Hypothalamus (tissue), 51 donors: ENCODE results near the gene VILL.
"Not testable (repeated sequence)": the region's sequence is repeated elsewhere in the genome, so short reads cannot be mapped to it uniquely, and the experiment has no call there.

Experiments used
- DNase-seq, 51 donors: peaks; one replicate each; lab custom pipeline; 2025; lab: John Stamatoyannopoulos, UW

Gene VILL

GRCh38 chr3:38031022-38031994 is 40.7 kb downstream of the VILL start:
- DNase-seq, result peak in 7 of 51 donors; percentile 27 to 81 (median 50)

- DNase-seq, result no peak
Observed at GRCh38 chr3:38032328-38032865, 41.8 kb downstream of the VILL start.

- not testable (repeated sequence) for DNase-seq
Observed at GRCh38 chr3:38033586-38033985, 43.0 kb downstream of the VILL start.

GRCh38 chr3:38034335-38034734 is 43.7 kb downstream of the VILL start:
- DNase-seq, result not testable (repeated sequence)

DNA sequence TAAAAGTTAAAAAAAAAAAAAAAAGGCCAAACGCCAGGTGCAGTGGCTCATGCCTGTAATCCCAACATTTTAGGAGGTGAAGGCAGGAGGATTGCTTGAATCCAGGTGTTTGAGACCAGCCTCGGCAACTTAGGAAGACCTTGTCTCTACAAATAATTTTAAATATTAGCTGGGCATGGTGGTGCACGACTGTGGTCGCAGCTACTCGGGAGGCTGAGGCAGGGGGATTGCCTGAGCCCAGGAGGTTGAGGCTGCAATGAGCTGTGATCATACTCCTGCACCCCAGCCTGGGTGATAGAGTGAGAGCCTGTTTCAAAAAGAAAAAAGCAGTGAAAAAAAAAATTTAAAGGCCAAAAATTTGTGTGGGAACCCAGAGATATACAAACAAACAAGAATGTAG is 45.7 kb downstream of the VILL start:
- no peak for DNase-seq

DNA sequence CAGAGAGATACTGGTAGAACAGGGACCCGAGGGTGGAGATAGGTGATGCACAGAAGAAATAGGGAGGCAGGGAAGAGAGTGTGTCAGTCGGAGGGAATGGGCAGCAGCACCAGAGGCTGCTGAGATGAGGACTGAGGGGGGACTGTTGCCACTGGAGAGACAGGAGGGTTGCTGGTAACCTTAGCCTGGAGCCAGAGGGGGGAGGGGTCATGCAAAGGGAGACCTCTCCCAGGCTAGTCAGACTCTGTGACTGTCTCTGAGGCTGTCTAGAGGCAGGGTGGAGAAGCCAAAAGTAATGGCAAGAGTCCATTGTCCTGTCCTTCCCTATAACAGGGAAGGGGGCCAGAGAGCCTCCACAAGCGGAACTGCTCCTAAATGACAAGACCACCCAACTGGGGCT is 46.3 kb downstream of the VILL start:
- DNase-seq, result no peak

DNA sequence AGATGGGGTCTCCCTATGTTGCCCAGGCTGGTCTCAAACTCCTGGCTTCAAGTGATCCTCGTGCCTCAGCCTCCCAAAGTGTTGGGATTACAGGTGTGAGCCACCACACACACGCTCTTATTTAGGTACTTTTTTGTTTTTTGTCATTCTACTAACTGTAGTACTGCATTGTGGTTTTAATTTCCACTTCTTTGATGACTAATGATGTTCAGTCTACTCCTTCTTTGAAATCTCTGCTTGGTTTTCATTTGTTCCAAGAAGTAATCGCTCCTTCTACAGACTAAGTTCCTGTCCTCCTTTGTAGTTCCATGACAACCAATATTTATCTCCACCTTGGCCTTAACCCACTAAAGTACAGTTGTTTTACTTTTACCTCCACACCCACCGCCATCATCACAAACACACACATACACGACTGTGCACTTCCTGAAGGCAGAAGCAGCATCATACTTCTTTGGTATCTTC is 47.9 kb downstream of the VILL start:
- DNase-seq, result no peak

GRCh38 chr3:38039101-38039898 is 48.7 kb downstream of the VILL start, which contains the start of gene DLEC1:
Gene DLEC1 (plus strand): TSS chr3:38039208. CDS start chr3:38039226, 18 bp downstream.
- peak in 20 of 51 donors; percentile 7 to 39 (median 27) for DNase-seq

GRCh38 chr3:38039899-38040261 is 49.3 kb downstream of the VILL start:
- peak in 33 of 51 donors; percentile 5 to 71 (median 48) for DNase-seq

GRCh38 chr3:38040401-38040800 is 49.8 kb downstream of the VILL start:
- DNase-seq, result no peak

GRCh38 chr3:38043486-38043885 is 52.9 kb downstream of the VILL start:
- DNase-seq, result no peak

GRCh38 chr3:38046027-38046426 is 55.4 kb downstream of the VILL start:
- DNase-seq, result no peak

- no peak for DNase-seq
Observed at GRCh38 chr3:38046821-38047220, 56.2 kb downstream of the VILL start.

DNA sequence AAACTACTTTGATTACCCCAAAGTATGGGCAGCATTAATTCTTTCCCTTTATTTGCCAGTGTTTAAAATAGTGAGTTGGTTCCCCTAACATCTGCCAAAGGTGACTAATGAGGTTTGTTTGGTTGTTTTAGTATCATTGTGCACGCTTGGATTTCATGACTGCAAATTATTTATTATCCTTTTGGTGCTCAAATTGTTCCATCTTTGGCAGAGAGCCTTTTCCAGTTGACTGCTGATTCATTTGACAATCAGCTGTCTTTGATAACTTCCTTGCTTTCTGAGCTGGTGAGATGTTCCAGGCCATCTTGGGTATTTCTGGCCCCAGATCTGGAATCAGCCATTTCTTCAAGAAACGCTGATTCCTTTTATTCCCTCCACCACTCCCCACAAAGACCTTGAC is 57.3 kb downstream of the VILL start:
- no peak for DNase-seq

DNA sequence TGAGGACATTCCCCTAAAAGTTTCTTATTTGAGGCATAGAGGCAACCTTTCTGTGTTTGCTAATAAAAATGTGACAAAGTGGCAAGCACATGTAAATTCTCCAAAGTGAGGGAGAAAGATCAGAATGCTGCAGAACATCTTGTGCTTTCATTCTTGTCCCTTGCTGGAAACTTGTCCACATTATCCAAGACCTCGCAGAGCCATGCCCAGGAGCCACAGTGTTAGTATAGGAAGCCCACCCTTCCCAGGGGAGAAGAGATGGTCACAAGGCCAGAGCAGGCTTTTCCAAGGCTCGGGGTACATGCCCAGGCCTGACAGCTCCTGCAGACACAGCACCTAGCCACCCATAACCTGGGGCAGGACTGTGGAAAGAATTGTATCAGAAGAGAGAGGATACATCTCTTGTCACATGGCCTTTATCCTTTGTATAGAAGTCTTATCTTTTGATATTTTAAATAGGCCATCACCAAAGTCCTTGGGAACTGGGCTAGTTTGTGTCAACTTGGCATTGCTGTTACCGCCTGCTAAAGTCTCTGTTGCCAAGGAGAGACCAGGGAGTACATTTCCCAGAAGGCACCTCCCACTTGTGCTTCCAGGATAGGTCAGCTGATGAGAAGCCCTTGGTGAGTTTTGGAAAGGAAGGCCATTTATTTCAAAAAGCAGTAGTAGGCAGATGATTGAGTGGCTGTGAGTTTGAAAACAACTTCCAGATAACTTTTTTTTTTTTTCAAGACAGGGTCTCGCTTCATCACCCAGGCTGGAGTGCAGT is 59.0 kb downstream of the VILL start:
- DNase-seq, result peak in 7 of 51 donors; percentile 2 to 42 (median 12)

- no peak for DNase-seq
Observed at GRCh38 chr3:38051131-38051530, 60.5 kb downstream of the VILL start.

DNA sequence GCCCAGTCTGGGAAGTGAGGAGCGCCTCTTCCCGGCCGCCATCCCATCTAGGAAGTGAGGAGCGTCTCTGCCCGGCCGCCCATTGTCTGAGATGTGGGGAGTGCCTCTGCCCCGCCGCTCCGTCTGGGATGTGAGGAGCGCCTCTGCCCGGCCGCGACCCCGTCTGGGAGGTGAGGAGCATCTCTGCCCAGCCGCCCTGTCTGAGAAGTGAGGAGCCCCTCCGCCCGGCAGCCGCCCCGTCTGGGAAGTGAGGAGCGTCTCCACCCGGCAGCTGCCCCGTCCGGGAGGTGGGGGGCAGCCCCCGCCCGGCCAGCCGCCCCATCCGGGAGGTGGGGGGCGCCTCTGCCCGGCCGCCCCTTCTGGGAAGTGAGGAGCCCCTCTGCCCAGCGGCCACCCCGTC is 62.7 kb downstream of the VILL start:
- not testable (repeated sequence) for DNase-seq

DNA sequence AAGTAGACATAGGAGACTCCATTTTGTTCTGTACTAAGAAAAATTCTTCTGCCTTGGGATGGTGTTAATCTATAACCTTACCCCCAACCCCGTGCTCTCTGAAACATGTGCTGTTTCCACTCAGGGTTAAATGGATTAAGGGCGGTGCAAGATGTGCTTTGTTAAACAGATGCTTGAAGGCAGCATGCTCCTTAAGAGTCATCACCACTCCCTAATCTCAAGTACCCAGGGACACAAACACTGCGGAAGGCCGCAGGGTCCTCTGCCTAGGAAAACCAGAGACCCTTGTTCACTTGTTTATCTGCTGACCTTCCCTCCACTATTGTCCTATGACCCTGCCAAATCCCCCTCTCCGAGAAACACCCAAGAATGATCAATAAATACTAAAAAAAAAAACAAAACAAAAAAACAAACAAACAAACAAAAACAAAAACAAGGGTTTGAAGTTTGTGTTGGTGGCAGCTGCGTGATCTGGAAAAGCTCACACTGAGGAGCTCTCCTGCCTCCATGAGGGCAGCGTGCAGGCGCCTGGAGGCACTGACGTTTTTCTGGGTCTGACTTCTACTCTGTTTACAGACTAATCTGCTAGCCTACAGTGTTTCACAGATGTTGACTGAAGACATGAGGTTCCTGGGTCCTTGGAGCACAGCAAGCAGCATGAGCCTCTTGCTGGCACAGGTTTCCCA is 63.4 kb downstream of the VILL start:
- DNase-seq, result not testable (repeated sequence)

DNA sequence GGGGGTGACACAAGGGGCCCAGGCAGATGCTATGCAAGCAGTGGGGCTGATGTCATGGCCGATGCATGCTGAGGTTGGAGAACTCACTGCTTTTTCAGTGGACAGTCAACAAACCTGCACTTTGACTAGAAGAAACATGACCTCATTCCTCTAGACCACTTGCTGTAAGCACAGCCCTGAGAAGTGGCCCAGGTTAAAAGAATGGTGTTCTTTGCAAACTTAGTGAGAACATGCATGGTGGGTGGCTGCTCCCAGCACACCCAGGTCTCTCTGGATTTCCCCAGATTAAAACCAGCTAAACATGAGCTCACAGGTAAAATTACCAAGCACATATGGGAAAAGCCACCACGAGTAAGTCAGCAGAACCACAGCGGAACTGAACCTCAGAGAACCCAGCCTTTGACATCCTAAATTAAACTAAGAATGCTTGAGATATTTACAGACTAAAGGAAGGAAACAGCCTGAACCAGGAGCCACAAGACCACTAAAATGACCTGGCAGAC is 64.0 kb downstream of the VILL start:
- DNase-seq, result no peak
